ENCODE data around the gene BLOC1S6. TPM values are rescaled to one million over a fixed set of nuclear protein-coding genes. Genes with fewer than 3 reads are reported as not detected.

Gene BLOC1S6
- total and polyA plus RNA-seq, 2 of the 13 experiments (the other 11 are each of a cell fraction or from before 2014, with no cell fraction given): 11.8 to 44.3 TPM

DNA sequence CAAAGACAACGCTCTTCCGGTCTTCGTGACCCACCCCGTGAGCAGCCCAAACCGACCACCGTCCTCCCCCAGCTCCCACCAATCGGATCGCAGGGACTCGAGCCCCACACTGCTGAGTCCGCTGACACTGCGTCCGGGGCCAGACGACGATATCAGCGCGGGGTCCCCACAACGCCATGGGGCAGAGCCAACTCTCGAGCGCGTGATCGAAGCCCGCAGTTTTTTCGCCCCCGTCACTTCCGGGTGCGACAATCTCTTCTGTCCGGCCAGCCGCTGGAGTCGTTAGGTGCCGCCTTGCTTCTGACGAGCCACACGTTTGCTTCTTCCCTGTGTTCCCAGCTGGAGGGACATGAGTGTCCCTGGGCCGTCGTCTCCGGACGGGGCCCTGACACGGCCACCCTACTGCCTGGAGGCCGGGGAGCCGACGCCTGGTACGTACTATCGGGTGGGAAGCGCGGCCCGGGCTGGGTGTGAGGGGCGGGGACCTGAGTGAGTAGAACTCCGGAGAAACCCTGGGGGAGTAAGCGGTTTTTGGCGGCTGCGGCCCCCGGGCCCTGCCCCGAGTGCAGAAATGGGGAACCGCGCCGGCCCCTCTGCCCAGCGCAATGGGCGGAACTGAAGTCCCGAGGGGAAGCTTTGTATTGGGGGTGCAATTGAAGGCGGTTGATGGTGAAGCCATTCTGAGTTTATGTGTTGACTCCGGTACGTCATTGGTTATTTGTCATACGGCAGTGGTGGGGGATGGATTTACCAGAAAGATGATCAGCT lies at the start of gene BLOC1S6 (continued):
- TF ChIP-seq, protein P1, sequence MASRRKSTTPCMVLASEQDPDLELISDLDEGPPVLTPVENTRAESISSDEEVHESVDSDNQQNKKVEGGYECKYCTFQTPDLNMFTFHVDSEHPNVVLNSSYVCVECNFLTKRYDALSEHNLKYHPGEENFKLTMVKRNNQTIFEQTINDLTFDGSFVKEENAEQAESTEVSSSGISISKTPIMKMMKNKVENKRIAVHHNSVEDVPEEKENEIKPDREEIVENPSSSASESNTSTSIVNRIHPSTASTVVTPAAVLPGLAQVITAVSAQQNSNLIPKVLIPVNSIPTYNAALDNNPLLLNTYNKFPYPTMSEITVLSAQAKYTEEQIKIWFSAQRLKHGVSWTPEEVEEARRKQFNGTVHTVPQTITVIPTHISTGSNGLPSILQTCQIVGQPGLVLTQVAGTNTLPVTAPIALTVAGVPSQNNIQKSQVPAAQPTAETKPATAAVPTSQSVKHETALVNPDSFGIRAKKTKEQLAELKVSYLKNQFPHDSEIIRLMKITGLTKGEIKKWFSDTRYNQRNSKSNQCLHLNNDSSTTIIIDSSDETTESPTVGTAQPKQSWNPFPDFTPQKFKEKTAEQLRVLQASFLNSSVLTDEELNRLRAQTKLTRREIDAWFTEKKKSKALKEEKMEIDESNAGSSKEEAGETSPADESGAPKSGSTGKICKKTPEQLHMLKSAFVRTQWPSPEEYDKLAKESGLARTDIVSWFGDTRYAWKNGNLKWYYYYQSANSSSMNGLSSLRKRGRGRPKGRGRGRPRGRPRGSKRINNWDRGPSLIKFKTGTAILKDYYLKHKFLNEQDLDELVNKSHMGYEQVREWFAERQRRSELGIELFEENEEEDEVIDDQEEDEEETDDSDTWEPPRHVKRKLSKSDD (CRISPR knock-in tag; IDR thresholded peaks at IDR 0.05; ENCODE audit: low read depth): peak; percentile 60
- TF ChIP-seq HES4 (CRISPR knock-in tag; IDR thresholded peaks at IDR 0.05; ENCODE audit: borderline replicate concordance) (peak; percentile 91; the same call in 1 of the 2 replicates), MIER2 (CRISPR knock-in tag; IDR thresholded peaks at IDR 0.05) (no peak; the same call in 1 of the 2 replicates), PCBP1 (IDR thresholded peaks at IDR 0.05; ENCODE audit: borderline replicate concordance, low read depth, low read length) (peak; percentile 81; the same call in 1 of the 2 replicates), ZBTB3 (CRISPR knock-in tag; IDR thresholded peaks at IDR 0.05; ENCODE audit: borderline replicate concordance, low read depth) (no peak), NRL (CRISPR knock-in tag; IDR thresholded peaks at IDR 0.05; ENCODE audit: borderline replicate concordance) (peak; percentile 92; the same call in 1 of the 2 replicates), RCOR2 (CRISPR knock-in tag; IDR thresholded peaks at IDR 0.05) (0 out of 2 replicates have a peak, but pooled peaks have one; percentile 20), AKAP8 (CRISPR knock-in tag; IDR thresholded peaks at IDR 0.05) (0 out of 2 replicates have a peak, but pooled peaks have one; percentile 58), SP2 (CRISPR knock-in tag; IDR thresholded peaks at IDR 0.05) (peak; percentile 72), KDM3A (CRISPR knock-in tag; IDR thresholded peaks at IDR 0.05; ENCODE audit: low read depth) (peak; percentile 89; the same call in 1 of the 2 replicates), KDM5A (IDR thresholded peaks at IDR 0.05; ENCODE audit: borderline replicate concordance, low read length) (peak; percentile 93), MAFK (conservative IDR thresholded peaks at IDR 0.05 in 1 of 2, IDR thresholded peaks at IDR 0.05 in 1 of 2; ENCODE audit: low read length in 2 of 2) (peak in 1 of 2 experiments; percentile 13; a peak in 1 of 4 replicates), NR2C2 (CRISPR knock-in tag; IDR thresholded peaks at IDR 0.05; ENCODE audit: borderline replicate concordance) (peak; percentile 87), IRF9 (CRISPR knock-in tag; IDR thresholded peaks at IDR 0.05; ENCODE audit: borderline replicate concordance) (peak; percentile 86; the same call in 1 of the 2 replicates), ONECUT2 (CRISPR knock-in tag; IDR thresholded peaks at IDR 0.05) (no peak), ATAD3A (CRISPR knock-in tag; IDR thresholded peaks at IDR 0.05) (no peak), HMGXB3 (CRISPR knock-in tag; IDR thresholded peaks at IDR 0.05; ENCODE audit: borderline replicate concordance) (no peak; the same call in 1 of the 2 replicates), MIER3 (CRISPR knock-in tag; IDR thresholded peaks at IDR 0.05; ENCODE audit: borderline replicate concordance) (peak; percentile 74; the same call in 1 of the 2 replicates), RXRA (CRISPR knock-in tag; IDR thresholded peaks at IDR 0.05) (peak; percentile 64; the same call in 1 of the 2 replicates), PCBP2 (optimal IDR thresholded peaks at IDR 0.05; ENCODE audit: low read depth, low read length, poor library complexity, severe bottlenecking) (no peak), HDAC6 (IDR thresholded peaks at IDR 0.05; ENCODE audit: low read depth, low read length) (no peak)

Measured in HepG2 (cell line).